Activated naive CD4-positive, alpha-beta T cell treated with anti-CD3 and anti-CD28 coated beads, Interleukin-2, amount 10 ng/mL, durations not matched to agents 7 days and 5 days (primary cell): ENCODE data around the gene DUS2.

Source experiments
- CTCF ChIA-PET: fragments of 350-600 bp; sonication (Branson Sonifier 250); formaldehyde crosslinking; loops from one replicate; lab custom pipeline; 2021; ENCODE audit warnings: antibody characterized with exemption; lab: Charles Lee
- DNase-seq: peaks from one replicate; pipeline ENCODE4 v3.0.0-alpha.2; 2020
- H3K27ac Mint-ChIP-seq: one replicate; pipeline ENCODE4 v1.8.0; 2021; ENCODE audit warnings: mild to moderate bottlenecking, moderate library complexity, mixed read lengths
- H3K27me3 Mint-ChIP-seq: one replicate; pipeline ENCODE4 v1.8.0; 2021; ENCODE audit warnings: mild to moderate bottlenecking, mixed read lengths
- H3K36me3 Mint-ChIP-seq: one replicate; pipeline ENCODE4 v1.8.0; 2021; ENCODE audit warnings: mixed read lengths
- H3K4me1 Mint-ChIP-seq: one replicate; pipeline ENCODE4 v1.8.0; 2021; ENCODE audit warnings: mixed read lengths
- H3K4me3 Mint-ChIP-seq: one replicate; pipeline ENCODE4 v1.8.0; 2021; ENCODE audit warnings: mild to moderate bottlenecking, moderate library complexity, mixed read lengths
- H3K9me3 Mint-ChIP-seq: one replicate; pipeline ENCODE4 v1.8.0; 2021; ENCODE audit warnings: mixed read lengths

The DUS2 gene

DNA sequence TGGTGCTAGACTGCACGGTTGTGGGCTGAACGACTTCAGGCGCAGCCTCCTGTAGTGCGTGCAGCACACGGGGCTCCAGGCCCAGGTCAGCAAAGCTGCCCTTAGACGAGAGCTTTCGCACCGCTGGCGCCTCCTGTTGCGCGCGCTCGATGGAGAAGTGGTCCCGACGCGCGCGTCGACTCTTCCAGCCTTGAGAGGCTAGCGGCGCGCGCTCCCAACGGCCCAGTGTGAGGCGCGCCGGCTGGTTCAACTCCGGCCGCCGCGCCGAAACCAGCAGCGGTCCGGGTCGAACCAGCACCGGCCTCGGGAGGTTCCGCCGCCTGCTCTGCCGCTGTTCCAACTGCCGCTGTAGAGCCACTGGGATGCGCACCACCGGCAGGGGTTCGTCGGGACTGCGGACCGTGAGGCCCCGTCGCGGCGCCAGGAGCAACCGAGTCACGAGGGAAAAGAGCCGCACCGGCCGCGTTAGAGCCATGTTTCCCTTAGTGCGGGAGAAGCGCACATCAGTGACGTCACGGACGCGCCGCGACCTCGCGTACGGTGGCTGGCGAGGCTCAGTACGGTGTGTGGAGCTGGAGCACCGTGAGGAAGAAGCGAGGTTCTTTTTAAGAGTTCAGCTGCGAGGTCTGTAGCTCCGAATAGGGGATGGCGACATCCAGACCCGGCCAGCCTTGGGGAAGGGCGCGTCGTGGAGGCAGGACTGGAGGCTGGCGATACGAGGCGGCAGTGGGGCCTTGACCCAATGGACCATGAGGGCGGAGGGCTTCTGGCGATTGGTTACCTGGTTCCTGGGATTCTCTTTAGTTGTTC, at the start of gene DUS2, which contains the start of gene DDX28:
DUS2 (plus strand) TSS at position 557 of the 810 bp plus-strand sequence. CDS start 14,740 bp downstream, outside the sequence.
DDX28 (minus strand) TSS at position 505 of the 810 bp plus-strand sequence; CDS start at position 475, 30 bp downstream.
- CTCF ChIA-PET: interaction anchor here (0.6 to 2.1 kb wide), 14 partner anchors 18 to 207 kb away, joined by 3 to 7 read pairs (median 4); partner anchors contain the start of genes DPEP2 and PSMB10
- no peaks in the 10 kb centered on the region for H3K27me3 Mint-ChIP-seq
- DNase-seq: peak; percentile 95
- no peaks in the 10 kb centered on the region for H3K9me3 Mint-ChIP-seq
- peaks cover 29% of the 10 kb centered on the region for H3K36me3 Mint-ChIP-seq
- H3K4me1 Mint-ChIP-seq: peaks cover 28% of the 10 kb centered on the region
- H3K27ac Mint-ChIP-seq: peak within 1 kb of the TSS; percentile 94
- H3K4me3 Mint-ChIP-seq: peak within 1 kb of the TSS; percentile 97

DNA sequence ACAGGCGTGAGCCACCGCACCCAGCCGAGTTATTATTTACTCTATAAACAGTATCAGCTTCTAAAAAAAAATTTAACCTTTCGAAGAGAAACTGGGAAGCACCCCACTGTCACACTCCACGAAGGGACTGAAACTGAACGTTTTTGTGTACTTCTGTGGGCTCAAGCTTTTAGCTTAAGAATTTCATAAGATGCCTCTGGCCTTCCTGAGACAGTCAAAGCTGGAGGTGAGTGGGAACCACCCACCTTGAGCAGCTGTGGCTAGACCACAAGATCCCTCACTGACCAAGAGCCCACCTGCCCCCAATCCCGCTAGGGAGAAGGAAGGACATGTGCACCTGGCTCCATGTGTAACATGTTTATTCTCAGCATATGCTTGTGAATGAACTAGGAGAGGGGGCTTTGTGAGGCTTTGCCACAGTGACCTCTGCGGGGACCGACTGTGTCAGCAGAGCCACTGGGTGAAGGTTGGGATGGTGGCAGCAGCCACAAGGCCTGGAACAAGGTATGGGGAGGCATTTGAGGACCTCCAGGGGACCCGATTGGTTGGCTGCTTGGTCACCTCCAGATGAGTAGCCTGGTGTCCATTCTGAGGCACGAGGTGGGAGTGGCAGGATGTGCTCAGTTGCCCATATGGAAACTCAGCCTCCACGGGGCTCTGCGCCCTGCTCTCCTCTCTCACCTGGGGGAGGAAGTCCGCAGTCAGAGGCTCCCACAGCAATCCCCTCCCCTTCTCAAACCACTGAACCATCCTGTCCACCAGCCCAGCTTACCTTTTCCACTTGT, 47.6 kb upstream of the DUS2 start:
- H3K27ac Mint-ChIP-seq: no peak overlapping the region
- no peak for DNase-seq
- peaks cover 71% of the 10 kb centered on the region for H3K27me3 Mint-ChIP-seq
- no peaks in the 10 kb centered on the region for H3K4me1 Mint-ChIP-seq
- H3K4me3 Mint-ChIP-seq: no peak overlapping the region
- CTCF ChIA-PET: interaction anchor here (1.1 kb wide), 1 partner anchor 66 kb away, joined by 6 read pairs; no protein-coding TSS in a partner anchor
- no peaks in the 10 kb centered on the region for H3K36me3 Mint-ChIP-seq
- no peaks in the 10 kb centered on the region for H3K9me3 Mint-ChIP-seq

DNA sequence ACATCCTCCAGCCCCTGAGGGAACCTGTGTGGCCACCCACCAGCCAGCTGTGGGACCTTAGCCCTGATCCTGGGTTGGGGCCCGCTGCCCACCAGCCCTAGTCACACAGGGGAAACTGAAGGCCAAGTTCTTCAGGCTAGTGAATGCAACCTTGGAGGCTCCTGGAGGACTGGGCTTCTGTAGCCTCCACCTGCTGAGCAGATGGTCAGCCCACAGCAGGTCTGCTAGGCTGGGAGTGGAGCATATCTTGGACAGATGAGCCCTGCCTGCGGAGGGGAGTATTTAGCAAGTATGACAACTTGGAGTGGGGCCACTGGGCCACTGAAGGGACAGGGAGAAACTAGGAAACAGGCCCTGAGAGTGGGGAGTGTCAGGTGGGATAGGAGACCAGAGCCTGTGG, 46.9 kb upstream of the DUS2 start:
- peak overlapping the region; percentile 45 for H3K27ac Mint-ChIP-seq
- DNase-seq: no peak
- CTCF ChIA-PET: no interaction called here
- H3K4me3 Mint-ChIP-seq: no peak overlapping the region
- H3K4me1 Mint-ChIP-seq: no peaks in the 10 kb centered on the region
- H3K27me3 Mint-ChIP-seq: peaks cover 64% of the 10 kb centered on the region
- no peaks in the 10 kb centered on the region for H3K9me3 Mint-ChIP-seq
- no peaks in the 10 kb centered on the region for H3K36me3 Mint-ChIP-seq

DNA sequence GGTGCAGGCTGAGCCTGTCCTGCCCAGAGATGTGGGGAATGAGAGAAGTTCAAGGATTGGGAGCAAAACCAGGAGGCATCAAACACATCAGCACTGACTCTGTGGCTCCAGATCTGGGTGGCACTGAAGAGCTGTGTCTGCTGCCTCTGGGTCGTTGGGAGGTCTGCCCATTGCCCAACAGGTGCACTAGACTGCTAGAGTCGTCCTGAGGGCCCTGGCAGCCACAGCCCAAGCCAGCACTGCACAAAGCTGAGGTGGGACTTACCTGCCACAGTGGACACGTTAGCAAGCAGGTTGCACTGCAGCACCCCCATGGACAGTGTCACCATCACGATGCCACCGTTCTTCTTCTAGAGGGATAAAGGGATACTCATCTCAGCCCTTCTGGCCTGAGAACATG, 46.1 kb upstream of the DUS2 start:
- Mint-ChIP-seq H3K27ac (no peak overlapping the region), H3K36me3 (no peaks in the 10 kb centered on the region), H3K4me1 (no peaks in the 10 kb centered on the region), H3K4me3 (no peak overlapping the region), H3K9me3 (no peaks in the 10 kb centered on the region), H3K27me3 (peaks cover 59% of the 10 kb centered on the region)
- CTCF ChIA-PET: interaction anchor here (1.4 kb wide), 1 partner anchor 8 kb away, joined by 3 read pairs; no protein-coding TSS in a partner anchor
- DNase-seq: no peak

DNA sequence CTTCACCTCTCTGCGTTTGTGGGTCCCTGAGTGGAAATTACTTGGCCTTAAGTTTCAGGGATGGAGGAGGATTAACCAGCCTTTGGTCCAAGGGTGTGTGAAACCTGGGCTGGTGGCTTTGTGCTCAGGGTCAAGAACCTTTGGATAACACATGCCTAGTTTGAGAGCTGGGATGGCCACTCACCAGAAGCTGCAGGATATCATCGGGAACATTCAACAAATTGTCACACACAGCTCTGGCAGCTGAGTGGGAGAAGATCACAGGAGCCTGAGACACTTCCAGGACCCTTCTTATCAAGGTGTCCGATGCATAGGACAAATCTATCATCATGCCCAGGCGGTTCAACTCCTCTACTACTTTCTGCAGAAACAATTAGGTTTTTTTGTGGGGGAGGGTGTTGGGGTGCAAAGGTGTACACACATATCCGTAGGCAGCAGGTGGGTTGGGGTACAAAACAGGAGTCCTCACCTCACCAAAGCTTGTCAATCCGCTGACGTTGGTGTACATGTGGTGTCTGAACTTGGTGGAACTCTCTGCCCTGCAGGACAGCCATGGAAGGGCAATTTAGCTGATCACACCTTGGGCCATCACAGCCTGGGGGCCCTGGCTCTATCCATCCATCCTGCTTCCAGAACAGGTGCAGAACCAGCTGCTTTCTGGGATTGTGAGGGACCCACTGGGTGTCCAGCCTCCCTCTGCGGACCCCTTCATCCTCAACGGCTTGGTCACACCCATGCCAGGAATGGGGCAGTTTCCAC, 45.4 kb upstream of the DUS2 start:
- Mint-ChIP-seq H3K27me3 (peaks cover 52% of the 10 kb centered on the region), H3K4me3 (no peak overlapping the region), H3K9me3 (no peaks in the 10 kb centered on the region), H3K36me3 (no peaks in the 10 kb centered on the region), H3K4me1 (peaks cover under 1% of the 10 kb centered on the region), H3K27ac (no peak overlapping the region)
- DNase-seq: no peak
- CTCF ChIA-PET: interaction anchor here (0.9 to 1.4 kb wide), 2 partner anchors 8 to 16 kb away, joined by 3 read pairs; no protein-coding TSS in a partner anchor

DNA sequence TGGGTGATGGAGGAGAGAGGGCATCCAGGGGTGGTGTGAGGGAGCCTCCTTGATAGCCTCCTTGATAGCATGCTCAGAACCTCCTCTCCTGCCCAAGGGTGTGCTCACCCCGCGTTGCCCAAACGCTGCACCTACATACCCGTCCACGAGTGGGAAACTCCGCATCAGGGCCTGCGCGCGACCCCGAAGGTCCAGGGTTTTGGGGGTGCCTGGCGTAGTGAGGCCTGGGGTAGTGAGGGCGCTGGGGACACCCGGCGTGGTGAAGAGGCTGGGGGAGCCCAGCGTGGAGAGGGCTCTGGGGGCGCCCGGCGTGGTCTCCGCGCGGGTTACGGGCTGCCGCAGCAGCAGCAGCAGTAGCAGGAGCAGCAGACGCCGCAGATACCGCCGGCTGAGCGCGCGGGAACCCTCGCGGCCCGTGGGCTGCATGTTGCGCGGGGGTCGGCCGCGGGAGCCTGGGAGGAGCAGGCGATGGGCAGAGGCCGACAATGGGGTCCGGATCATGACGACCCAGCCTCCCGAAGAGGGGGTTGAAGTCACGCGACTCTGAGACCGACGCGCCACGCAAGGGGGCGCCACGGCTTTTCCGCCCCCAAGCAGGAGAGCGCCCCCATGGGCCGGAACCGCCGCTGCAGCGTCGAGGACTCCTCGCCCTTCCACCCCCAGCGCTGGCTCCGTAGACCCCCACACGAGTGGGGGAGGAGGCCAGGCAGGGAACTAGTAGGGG, 43.0 kb upstream of the DUS2 start, which contains the start of gene DPEP3:
DPEP3 (minus strand) TSS at position 545 of the 724 bp plus-strand sequence; CDS start at position 426, 119 bp downstream.
- no peak for DNase-seq
- H3K4me3 Mint-ChIP-seq: no peak within 1 kb of the TSS
- no peaks in the 10 kb centered on the region for H3K9me3 Mint-ChIP-seq
- no peak within 1 kb of the TSS for H3K27ac Mint-ChIP-seq
- H3K36me3 Mint-ChIP-seq: no peaks in the 10 kb centered on the region
- H3K4me1 Mint-ChIP-seq: peaks cover 26% of the 10 kb centered on the region
- H3K27me3 Mint-ChIP-seq: peaks cover 40% of the 10 kb centered on the region
- CTCF ChIA-PET: interaction anchor here (0.8 to 2.1 kb wide), 7 partner anchors 10 to 159 kb away, joined by 3 to 8 read pairs (median 3); no protein-coding TSS in a partner anchor

DNA sequence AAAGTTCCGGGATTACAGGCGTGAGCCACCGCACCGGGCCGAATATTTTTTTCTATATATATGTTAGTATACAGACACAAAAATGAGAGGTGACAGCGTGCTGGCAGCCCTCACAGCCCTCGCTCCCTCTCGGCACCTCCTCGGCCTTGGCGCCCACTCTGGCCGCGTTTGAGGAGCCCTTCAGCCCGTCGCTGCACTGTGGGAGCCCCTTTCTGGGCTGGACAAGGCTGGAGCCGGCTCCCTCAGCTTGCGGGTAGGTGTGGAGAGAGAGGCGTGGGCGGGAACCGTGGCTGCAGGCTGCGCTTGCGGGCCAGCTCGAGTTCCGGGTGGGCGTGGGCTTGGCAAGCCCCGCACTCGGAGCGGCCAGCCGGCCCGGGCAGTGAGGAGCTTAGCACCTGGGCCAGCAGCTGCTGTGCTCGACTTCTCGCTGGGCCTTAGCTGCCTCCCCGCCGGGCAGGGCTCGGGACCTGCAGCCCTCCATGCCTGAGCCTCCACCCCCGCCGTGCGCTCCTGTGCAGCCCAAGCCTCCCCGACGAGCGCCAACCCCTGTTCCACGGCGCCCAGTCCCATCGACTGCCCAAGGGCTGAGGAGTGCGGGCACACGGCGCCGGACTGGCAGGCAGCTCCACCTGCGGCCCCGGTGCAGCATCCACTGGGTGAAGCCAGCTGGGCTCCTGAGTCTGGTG, 40.9 kb upstream of the DUS2 start:
- peaks cover 26% of the 10 kb centered on the region for H3K4me1 Mint-ChIP-seq
- H3K4me3 Mint-ChIP-seq: no peak overlapping the region
- DNase-seq: no peak
- no peaks in the 10 kb centered on the region for H3K9me3 Mint-ChIP-seq
- H3K27ac Mint-ChIP-seq: no peak overlapping the region
- peaks cover 20% of the 10 kb centered on the region for H3K27me3 Mint-ChIP-seq
- no peaks in the 10 kb centered on the region for H3K36me3 Mint-ChIP-seq
- CTCF ChIA-PET: interaction anchor here (1.1 to 2.1 kb wide), 6 partner anchors 12 to 98 kb away, joined by 3 to 8 read pairs (median 4); partner anchors contain the start of genes NRN1L and PSMB10

DNA sequence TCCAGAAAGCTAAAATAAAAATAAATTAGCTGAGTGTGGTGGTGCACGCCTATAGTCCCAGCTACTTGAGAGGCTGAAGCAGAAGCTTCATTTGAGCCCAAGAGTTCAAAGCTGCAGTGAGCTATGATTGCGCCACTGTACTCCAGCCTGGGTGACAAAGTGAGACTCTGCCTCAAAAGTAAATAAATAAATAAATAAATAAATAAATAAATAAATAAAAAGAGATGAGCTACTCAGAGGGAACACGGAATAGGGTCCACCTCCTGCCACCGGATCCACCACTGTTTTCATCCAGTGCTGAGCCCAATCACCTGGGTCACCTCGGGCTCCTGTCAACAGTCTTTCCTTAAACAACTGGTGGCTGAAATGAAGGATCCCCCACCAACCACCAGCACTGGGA, 36.1 kb upstream of the DUS2 start:
- H3K4me3 Mint-ChIP-seq: no peak overlapping the region
- H3K27me3 Mint-ChIP-seq: no peaks in the 10 kb centered on the region
- no peak overlapping the region for H3K27ac Mint-ChIP-seq
- H3K9me3 Mint-ChIP-seq: no peaks in the 10 kb centered on the region
- H3K36me3 Mint-ChIP-seq: no peaks in the 10 kb centered on the region
- CTCF ChIA-PET: no interaction called here
- H3K4me1 Mint-ChIP-seq: peaks cover 27% of the 10 kb centered on the region
- no peak for DNase-seq

DNA sequence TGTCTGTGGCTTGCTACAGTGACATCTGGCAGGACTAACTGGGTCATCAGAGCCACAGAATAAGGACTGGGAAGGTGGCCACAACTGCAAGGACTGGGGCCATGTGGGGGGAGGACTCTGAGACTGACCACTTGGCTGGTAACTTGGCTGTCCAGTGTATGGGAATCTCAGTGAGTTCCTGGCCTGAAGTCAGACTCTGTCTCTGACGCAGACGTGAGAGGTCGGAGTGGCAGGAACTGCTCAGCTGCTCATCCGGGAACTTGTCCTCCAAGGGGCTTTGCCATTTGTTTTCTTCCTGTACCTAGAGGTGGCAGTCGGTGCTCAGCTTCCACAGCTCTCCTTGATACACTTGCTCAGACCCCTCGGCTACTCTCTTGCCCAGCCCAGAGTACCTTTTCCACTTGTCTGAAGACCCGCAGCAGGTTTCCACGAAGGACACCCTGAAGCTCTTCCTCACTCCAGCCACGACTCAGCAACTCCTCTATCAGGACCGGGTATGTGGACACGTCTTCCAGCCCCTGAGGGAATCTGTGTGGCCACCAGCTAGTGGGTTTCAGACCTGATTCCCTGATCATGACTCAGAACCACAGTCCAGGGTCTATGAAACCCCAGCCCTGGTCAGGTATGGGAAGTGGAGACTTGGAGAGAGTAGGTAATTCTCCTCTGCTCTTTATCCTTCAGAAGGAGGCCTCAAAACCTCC, 35.5 kb upstream of the DUS2 start:
- Mint-ChIP-seq H3K27me3 (no peaks in the 10 kb centered on the region), H3K4me3 (no peak overlapping the region), H3K27ac (no peak overlapping the region), H3K4me1 (peaks cover 31% of the 10 kb centered on the region), H3K36me3 (no peaks in the 10 kb centered on the region), H3K9me3 (no peaks in the 10 kb centered on the region)
- DNase-seq: no peak
- CTCF ChIA-PET: interaction anchor here (3.1 to 8.2 kb wide), 2 partner anchors 11 to 53 kb away, joined by 8 to 61 read pairs; partner anchors contain the start of gene DPEP2

DNA sequence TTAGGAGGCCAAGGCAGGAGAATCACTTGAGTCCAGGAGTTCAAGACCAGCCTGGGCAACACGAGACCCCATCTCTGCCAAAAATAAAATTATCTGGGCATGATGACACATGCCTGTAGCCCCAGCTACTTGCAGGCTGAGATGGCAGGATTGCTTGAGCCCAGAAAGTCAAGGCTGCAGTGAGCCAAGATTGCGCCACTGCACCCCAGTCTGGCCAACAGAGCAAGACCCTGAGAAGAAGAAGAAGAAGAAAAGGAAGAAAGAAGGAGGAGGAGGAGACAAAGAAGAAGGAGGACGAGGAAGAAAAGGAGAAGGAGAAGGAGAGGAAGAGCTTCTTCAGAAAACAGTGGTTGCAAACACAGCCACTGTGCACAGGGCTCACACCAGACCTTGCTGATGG, 34.4 kb upstream of the DUS2 start:
- CTCF ChIA-PET: interaction anchor here (1.5 to 8.2 kb wide), 3 partner anchors 10 to 52 kb away, joined by 5 to 61 read pairs (median 8); partner anchors contain the start of gene DPEP2
- Mint-ChIP-seq H3K4me1 (peaks cover 28% of the 10 kb centered on the region), H3K27ac (no peak overlapping the region), H3K4me3 (no peak overlapping the region), H3K36me3 (no peaks in the 10 kb centered on the region), H3K9me3 (no peaks in the 10 kb centered on the region), H3K27me3 (no peaks in the 10 kb centered on the region)
- no peak for DNase-seq

DNA sequence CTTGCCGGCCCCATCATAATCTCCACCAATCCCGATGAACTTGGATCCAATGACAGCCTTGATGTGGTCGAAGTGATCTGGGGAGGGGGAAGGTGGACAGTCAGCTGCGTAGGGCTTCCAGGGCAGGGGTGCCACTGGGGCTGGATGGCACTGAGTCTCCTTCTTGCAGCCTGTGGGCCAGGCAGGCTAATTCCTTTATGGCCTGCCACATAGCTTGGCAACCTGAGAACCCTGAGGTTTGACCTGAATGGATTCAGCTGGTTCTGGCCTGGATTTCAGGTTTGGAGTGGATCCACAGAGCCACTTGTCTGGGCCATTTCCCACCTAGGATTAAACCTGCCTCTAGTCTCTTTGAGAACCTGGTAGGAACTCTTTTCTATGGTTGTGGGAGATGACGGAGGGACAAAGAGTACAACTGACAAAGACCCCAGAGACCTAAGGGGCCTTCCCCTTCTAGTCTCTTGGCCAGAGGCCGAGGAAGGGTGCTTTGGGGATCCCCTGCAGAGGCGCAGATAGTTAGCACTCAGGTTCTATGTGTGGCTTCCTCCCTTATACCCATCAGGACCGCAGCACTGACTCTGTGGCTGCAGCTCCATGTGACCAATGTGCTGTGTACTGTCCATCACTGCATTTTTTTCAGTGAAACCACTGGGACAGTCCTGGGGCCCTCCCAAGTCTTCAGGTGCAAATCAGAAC, 33.6 kb upstream of the DUS2 start:
- no peak for DNase-seq
- CTCF ChIA-PET: interaction anchor here (0.7 to 8.2 kb wide), 6 partner anchors 8 to 90 kb away, joined by 3 to 61 read pairs (median 4); partner anchors contain the start of gene DPEP2
- peaks cover 25% of the 10 kb centered on the region for H3K4me1 Mint-ChIP-seq
- H3K4me3 Mint-ChIP-seq: no peak overlapping the region
- H3K27me3 Mint-ChIP-seq: no peaks in the 10 kb centered on the region
- no peaks in the 10 kb centered on the region for H3K9me3 Mint-ChIP-seq
- no peaks in the 10 kb centered on the region for H3K36me3 Mint-ChIP-seq
- H3K27ac Mint-ChIP-seq: no peak overlapping the region
